Measurements from ENCODE around the gene HSPA5.
"Not testable (repeated sequence)": the region's sequence is repeated elsewhere in the genome, so short reads cannot be mapped to it uniquely, and the experiment has no call there.

The HSPA5 gene

DNA sequence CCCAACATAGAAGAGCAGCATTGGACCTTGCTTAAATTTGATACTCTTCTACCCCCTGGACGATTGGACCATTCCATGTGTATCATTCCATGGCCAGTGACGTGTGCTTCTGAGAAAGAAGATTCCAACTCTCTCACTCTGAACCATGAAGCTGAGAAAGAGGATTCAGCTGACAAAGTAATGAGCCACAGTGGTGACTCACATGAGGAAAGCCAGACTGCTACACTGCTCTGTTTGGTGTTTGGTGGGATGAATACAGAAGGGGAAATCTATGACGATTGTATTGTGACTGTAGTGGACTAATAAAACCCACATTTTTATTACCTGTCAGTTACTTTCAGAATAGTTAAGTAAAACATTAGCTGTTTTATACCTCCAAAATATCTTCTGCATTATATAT, 7.5 kb downstream of the HSPA5 start:
- H3K27me3 ChIP-seq (ENCODE audit: control insufficient read depth, insufficient read depth, low read length), result no peaks in the 10 kb centered on the region
- H3K9me3 ChIP-seq (ENCODE audit: control insufficient read depth, insufficient read depth, low read length), result no peaks in the 10 kb centered on the region
- H3K4me3 ChIP-seq (ENCODE audit: low read length), result no peak overlapping the region
- H3K36me3 ChIP-seq (ENCODE audit: control insufficient read depth, insufficient read depth, low read length), result peaks cover 13% of the 10 kb centered on the region; the same call in 1 of the 2 replicates
- DNase-seq (ENCODE audit: low read depth, low spot score), result no peak
- no peaks in the 10 kb centered on the region for H3K4me1 ChIP-seq (ENCODE audit: control insufficient read depth, insufficient read depth, low read length)
- H3K27ac ChIP-seq (ENCODE audit: low read length), result no peak overlapping the region
- WGBS (ENCODE audit: insufficient coverage, insufficient read length), result no CpG with 5 or more reads among the region's 3 CpGs

- Histone ChIP-seq H3K27ac (ENCODE audit: low read length) (no peak overlapping the region), H3K36me3 (ENCODE audit: control insufficient read depth, insufficient read depth, low read length) (no peaks in the 10 kb centered on the region), H3K9me3 (ENCODE audit: control insufficient read depth, insufficient read depth, low read length) (no peaks in the 10 kb centered on the region), H3K27me3 (ENCODE audit: control insufficient read depth, insufficient read depth, low read length) (no peaks in the 10 kb centered on the region), H3K4me1 (ENCODE audit: control insufficient read depth, insufficient read depth, low read length) (no peaks in the 10 kb centered on the region), H3K4me3 (ENCODE audit: low read length) (no peak overlapping the region)
- no peak for DNase-seq (ENCODE audit: low read depth, low spot score)
- no CpG with 5 or more reads among the region's 6 CpGs for WGBS (ENCODE audit: insufficient coverage, insufficient read length)
Measured at GRCh38 chr9:125227761-125228160, 13.4 kb downstream of the HSPA5 start.

DNA sequence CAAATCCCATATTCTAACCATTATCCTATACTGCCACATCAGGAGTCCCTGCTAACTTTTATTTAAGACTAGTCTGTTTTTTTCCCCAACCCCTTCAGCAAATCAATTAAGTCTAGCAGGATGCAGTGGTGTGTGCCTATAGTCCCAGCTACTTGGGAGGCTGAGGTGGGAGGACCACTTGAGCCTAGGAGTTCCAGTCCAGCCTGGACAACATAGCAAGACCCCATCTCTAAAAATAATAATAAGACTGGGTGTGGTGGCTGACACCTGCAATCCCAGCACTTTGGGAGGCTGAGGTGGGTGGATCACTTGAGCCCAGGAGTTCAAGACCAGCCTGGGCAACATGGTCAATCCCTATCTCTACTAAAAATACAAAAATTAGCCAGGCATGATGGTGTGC, 16.3 kb downstream of the HSPA5 start:
- not testable (repeated sequence) for H3K36me3 ChIP-seq (ENCODE audit: control insufficient read depth, insufficient read depth, low read length); H3K4me1 ChIP-seq (ENCODE audit: control insufficient read depth, insufficient read depth, low read length); H3K27ac ChIP-seq (ENCODE audit: low read length); H3K27me3 ChIP-seq (ENCODE audit: control insufficient read depth, insufficient read depth, low read length); H3K9me3 ChIP-seq (ENCODE audit: control insufficient read depth, insufficient read depth, low read length); DNase-seq (ENCODE audit: low read depth, low spot score); H3K4me3 ChIP-seq (ENCODE audit: low read length)

- DNase-seq (ENCODE audit: low read depth, low spot score), result no peak
- Histone ChIP-seq H3K9me3 (ENCODE audit: control insufficient read depth, insufficient read depth, low read length) (no peaks in the 10 kb centered on the region), H3K27ac (ENCODE audit: low read length) (no peak overlapping the region), H3K4me3 (ENCODE audit: low read length) (no peak overlapping the region), H3K4me1 (ENCODE audit: control insufficient read depth, insufficient read depth, low read length) (no peaks in the 10 kb centered on the region), H3K36me3 (ENCODE audit: control insufficient read depth, insufficient read depth, low read length) (peaks cover 3% of the 10 kb centered on the region; the same call in 1 of the 2 replicates), H3K27me3 (ENCODE audit: control insufficient read depth, insufficient read depth, low read length) (no peaks in the 10 kb centered on the region)
- no CpG with 5 or more reads among the region's 3 CpGs for WGBS (ENCODE audit: insufficient coverage, insufficient read length)
Measured at GRCh38 chr9:125218621-125219020, 22.5 kb downstream of the HSPA5 start.

GRCh38 chr9:125214186-125214585, 27.0 kb downstream of the HSPA5 start:
- H3K27ac ChIP-seq (ENCODE audit: low read length), result no peak overlapping the region
- no peaks in the 10 kb centered on the region for H3K27me3 ChIP-seq (ENCODE audit: control insufficient read depth, insufficient read depth, low read length)
- H3K4me3 ChIP-seq (ENCODE audit: low read length), result no peak overlapping the region
- H3K9me3 ChIP-seq (ENCODE audit: control insufficient read depth, insufficient read depth, low read length), result no peaks in the 10 kb centered on the region
- H3K4me1 ChIP-seq (ENCODE audit: control insufficient read depth, insufficient read depth, low read length), result no peaks in the 10 kb centered on the region
- DNase-seq (ENCODE audit: low read depth, low spot score), result no peak
- H3K36me3 ChIP-seq (ENCODE audit: control insufficient read depth, insufficient read depth, low read length), result peaks cover 4% of the 10 kb centered on the region; the same call in 1 of the 2 replicates
- WGBS (ENCODE audit: insufficient coverage, insufficient read length), result no CpG with 5 or more reads among the region's 5 CpGs

DNA sequence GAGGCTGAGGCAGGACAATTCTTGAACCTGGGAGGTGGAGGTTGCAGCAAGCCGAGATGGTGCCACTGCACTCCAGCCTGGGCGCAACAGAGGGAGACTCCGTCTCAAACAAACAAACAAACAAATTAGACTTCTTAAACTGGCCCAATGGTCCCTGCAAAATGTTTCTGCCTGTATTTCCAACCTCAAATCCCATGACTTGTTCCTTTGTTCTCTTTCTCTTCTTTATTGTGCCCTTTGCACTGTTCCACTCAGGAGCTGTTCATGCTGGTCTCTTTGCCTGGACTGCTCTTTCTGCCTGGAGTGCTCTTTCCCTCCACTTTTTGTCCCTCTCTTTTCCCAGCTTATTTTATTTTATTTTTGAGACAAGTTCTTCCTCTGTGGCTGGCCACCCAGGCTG, 36.7 kb downstream of the HSPA5 start:
- Histone ChIP-seq H3K4me1 (ENCODE audit: control insufficient read depth, insufficient read depth, low read length) (no peaks in the 10 kb centered on the region), H3K9me3 (ENCODE audit: control insufficient read depth, insufficient read depth, low read length) (no peaks in the 10 kb centered on the region), H3K4me3 (ENCODE audit: low read length) (no peak overlapping the region), H3K27me3 (ENCODE audit: control insufficient read depth, insufficient read depth, low read length) (no peaks in the 10 kb centered on the region), H3K27ac (ENCODE audit: low read length) (no peak overlapping the region), H3K36me3 (ENCODE audit: control insufficient read depth, insufficient read depth, low read length) (peaks cover 4% of the 10 kb centered on the region; the same call in 1 of the 2 replicates)
- WGBS (ENCODE audit: insufficient coverage, insufficient read length), result no CpG with 5 or more reads among the region's 3 CpGs
- no peak for DNase-seq (ENCODE audit: low read depth, low spot score)

- WGBS (ENCODE audit: insufficient coverage, insufficient read length), result no CpG with 5 or more reads among the region's 1 CpG
- DNase-seq (ENCODE audit: low read depth, low spot score), result no peak
Measured at GRCh38 chr9:125202846-125203618, 38.1 kb downstream of the HSPA5 start.

GRCh38 chr9:125200216-125201047, 40.7 kb downstream of the HSPA5 start, which contains the start of gene RABEPK:
TSS of gene RABEPK (plus strand) at chr9:125200542. CDS start at chr9:125203014, 2,472 bp downstream.
- no CpG with 5 or more reads among the region's 51 CpGs for WGBS (ENCODE audit: insufficient coverage, insufficient read length)
- Histone ChIP-seq H3K27ac (ENCODE audit: low read length) (no peak within 1 kb of the TSS), H3K27me3 (ENCODE audit: control insufficient read depth, insufficient read depth, low read length) (no peaks in the 10 kb centered on the region), H3K4me1 (ENCODE audit: control insufficient read depth, insufficient read depth, low read length) (no peaks in the 10 kb centered on the region), H3K36me3 (ENCODE audit: control insufficient read depth, insufficient read depth, low read length) (no peaks in the 10 kb centered on the region; the same call in 1 of the 2 replicates), H3K4me3 (ENCODE audit: low read length) (peak within 1 kb of the TSS; percentile 88), H3K9me3 (ENCODE audit: control insufficient read depth, insufficient read depth, low read length) (no peaks in the 10 kb centered on the region)
- DNase-seq (ENCODE audit: low read depth, low spot score), result peak; percentile 89

More at GRCh38 chr9:125202846-125203618, 38.1 kb downstream of the HSPA5 start:
- no peak overlapping the region for H3K4me3 ChIP-seq (ENCODE audit: low read length)
- no peaks in the 10 kb centered on the region for H3K4me1 ChIP-seq (ENCODE audit: control insufficient read depth, insufficient read depth, low read length)
- H3K9me3 ChIP-seq (ENCODE audit: control insufficient read depth, insufficient read depth, low read length), result no peaks in the 10 kb centered on the region
- H3K36me3 ChIP-seq (ENCODE audit: control insufficient read depth, insufficient read depth, low read length), result peaks cover 3% of the 10 kb centered on the region; the same call in 1 of the 2 replicates
- no peak overlapping the region for H3K27ac ChIP-seq (ENCODE audit: low read length)
- no peaks in the 10 kb centered on the region for H3K27me3 ChIP-seq (ENCODE audit: control insufficient read depth, insufficient read depth, low read length)

- not testable (repeated sequence) for H3K4me3 ChIP-seq (ENCODE audit: low read length); H3K4me1 ChIP-seq (ENCODE audit: control insufficient read depth, insufficient read depth, low read length); H3K36me3 ChIP-seq (ENCODE audit: control insufficient read depth, insufficient read depth, low read length); DNase-seq (ENCODE audit: low read depth, low spot score); H3K27ac ChIP-seq (ENCODE audit: low read length); H3K27me3 ChIP-seq (ENCODE audit: control insufficient read depth, insufficient read depth, low read length); H3K9me3 ChIP-seq (ENCODE audit: control insufficient read depth, insufficient read depth, low read length)
- WGBS (ENCODE audit: insufficient coverage, insufficient read length), result no CpG with 5 or more reads among the region's 1 CpG
Measured at GRCh38 chr9:125195591-125195990, 45.6 kb downstream of the HSPA5 start.

DNA sequence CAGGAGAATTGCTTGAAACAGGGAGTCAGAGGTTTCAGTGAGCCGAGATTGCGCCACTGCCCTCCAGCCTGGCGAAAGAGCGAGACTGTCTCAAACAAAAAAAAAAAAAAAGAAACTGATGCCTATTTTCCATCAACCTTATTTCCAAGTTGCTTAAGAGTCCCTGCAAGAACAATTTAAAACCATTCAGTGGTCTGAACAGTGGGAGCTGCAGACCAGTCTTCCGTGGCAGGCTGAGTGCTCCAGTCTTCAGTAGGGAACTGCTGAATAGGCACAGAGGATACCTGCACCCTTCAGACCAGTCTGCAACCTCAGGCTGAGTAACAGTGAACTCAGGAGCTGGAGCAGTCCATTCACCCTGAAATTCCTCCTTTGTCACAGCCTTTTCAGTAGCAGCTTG, 46.7 kb downstream of the HSPA5 start:
- not testable (repeated sequence) for H3K4me1 ChIP-seq (ENCODE audit: control insufficient read depth, insufficient read depth, low read length); H3K27me3 ChIP-seq (ENCODE audit: control insufficient read depth, insufficient read depth, low read length); H3K36me3 ChIP-seq (ENCODE audit: control insufficient read depth, insufficient read depth, low read length); DNase-seq (ENCODE audit: low read depth, low spot score); H3K4me3 ChIP-seq (ENCODE audit: low read length); H3K27ac ChIP-seq (ENCODE audit: low read length); H3K9me3 ChIP-seq (ENCODE audit: control insufficient read depth, insufficient read depth, low read length)
- WGBS (ENCODE audit: insufficient coverage, insufficient read length), result no CpG with 5 or more reads among the region's 5 CpGs

All from iPS DF 6.9 (cell line).